ENCODE measurements around the gene POLR2L.

- no peak for TF ChIP-seq CTCF (conservative IDR thresholded peaks at IDR 0.05; ENCODE audit: low read depth, low read length)
- TF ChIP-seq EZH2 (IDR thresholded peaks at IDR 0.05; ENCODE audit: borderline replicate concordance, low read depth, low read length, poor library complexity, severe bottlenecking): no peak
These were observed 10.3 kb downstream of the POLR2L start for GRCh38 chr11:831961-832528.

All from A673 (cell line).